WTC11 (cell line): ENCODE results near the gene FAM3D. TPM values are rescaled to one million over a fixed set of nuclear protein-coding genes. Genes with fewer than 3 reads are reported as not detected.

Experiments used
- ATAC-seq: fragments of 200-7000 bp; cut with Tn5 transposase; 2 replicates; pipeline ENCODE4 v1.10.0; 2021; ENCODE audit warnings: mild to moderate bottlenecking, moderate library complexity
- CTCF ChIA-PET: fragments of 300-600 bp; sonication (Branson Sonifier 250); formaldehyde crosslinking; loops from one replicate; lab custom pipeline; 2021; ENCODE audit warnings: antibody characterized with exemption; lab: Charles Lee
- POLR2A ChIA-PET: fragments of 350-600 bp; sonication (Branson Sonifier 250); formaldehyde crosslinking; loops from one replicate; lab custom pipeline; 2021; ENCODE audit warnings: antibody characterized with exemption; lab: Charles Lee
- DNase-seq: peaks from one replicate; pipeline ENCODE4 v3.0.0; 2021; ENCODE audit warnings: low spot score
- H3K27ac Mint-ChIP-seq: 2 replicates; pipeline ENCODE4 v1.8.0; 2021; ENCODE audit warnings: mixed read lengths
- H3K27me3 Mint-ChIP-seq: 2 replicates; pipeline ENCODE4 v1.8.0; 2021; ENCODE audit warnings: low read depth, mild to moderate bottlenecking, moderate library complexity, mixed read lengths
- H3K36me3 Mint-ChIP-seq: 2 replicates; pipeline ENCODE4 v1.8.0; 2021; ENCODE audit warnings: mixed read lengths
- H3K4me1 Mint-ChIP-seq: 2 replicates; pipeline ENCODE4 v1.8.0; 2022; ENCODE audit warnings: mixed read lengths
- H3K4me3 Mint-ChIP-seq: 2 replicates; pipeline ENCODE4 v1.8.0; 2021; ENCODE audit warnings: mild to moderate bottlenecking, moderate library complexity, mixed read lengths
- H3K9me3 Mint-ChIP-seq: 2 replicates; pipeline ENCODE4 v1.8.0; 2021; ENCODE audit warnings: mixed read lengths
- AFF4 ChIP-seq: sonication (generic); formaldehyde crosslinking; IDR thresholded peaks from 2 replicates; pipeline ENCODE4 v1.8.1; 2023; ENCODE audit warnings: mild to moderate bottlenecking, missing genetic modification reagents, borderline replicate concordance
- ATF3 ChIP-seq: sonication (generic); formaldehyde crosslinking; conservative IDR thresholded peaks from 2 replicates; pipeline ENCODE4 v1.8.1; 2022; ENCODE audit warnings: mild to moderate bottlenecking, missing genetic modification reagents
- E2F5 ChIP-seq: sonication (generic); formaldehyde crosslinking; IDR thresholded peaks from 2 replicates; pipeline ENCODE4 v1.8.1; 2022; ENCODE audit warnings: mild to moderate bottlenecking, moderate library complexity, missing genetic modification reagents
- GRHL2 ChIP-seq: fragments of 250-450 bp; sonication (Bioruptor Pico); IDR thresholded peaks from 2 replicates; pipeline ENCODE4 v1.8.0; 2022; ENCODE audit warnings: mild to moderate bottlenecking, moderate library complexity; ENCODE audit not compliant: insufficient replicate concordance, severe bottlenecking
- IRF1 ChIP-seq: sonication (generic); formaldehyde crosslinking; IDR thresholded peaks from 2 replicates; pipeline ENCODE4 v1.8.0; 2023; ENCODE audit warnings: missing genetic modification reagents
- IRF2 ChIP-seq: sonication (generic); formaldehyde crosslinking; IDR thresholded peaks from 2 replicates; pipeline ENCODE4 v1.8.0; 2022; ENCODE audit warnings: low read depth, missing genetic modification reagents, borderline replicate concordance
- JAZF1 ChIP-seq: fragments of 250-450 bp; sonication (Bioruptor Pico); IDR thresholded peaks from 2 replicates; pipeline ENCODE4 v1.9.0; 2021; ENCODE audit warnings: moderate library complexity, mild to moderate bottlenecking, inconsistent platforms
- JUN ChIP-seq: sonication (generic); formaldehyde crosslinking; IDR thresholded peaks from 2 replicates; pipeline ENCODE4 v1.8.0; 2023; ENCODE audit warnings: mild to moderate bottlenecking, missing genetic modification reagents
- MLX ChIP-seq: sonication (generic); formaldehyde crosslinking; IDR thresholded peaks from 2 replicates; pipeline ENCODE4 v1.8.1; 2023; ENCODE audit warnings: mild to moderate bottlenecking, missing genetic modification reagents, moderate library complexity
- NFE2L1 ChIP-seq: sonication (generic); formaldehyde crosslinking; IDR thresholded peaks from 2 replicates; pipeline ENCODE4 v1.8.1; 2023; ENCODE audit warnings: missing genetic modification reagents
- NR1H2 ChIP-seq: sonication (generic); formaldehyde crosslinking; IDR thresholded peaks from 2 replicates; pipeline ENCODE4 v1.9.0; 2021; ENCODE audit warnings: mild to moderate bottlenecking, moderate library complexity, missing genetic modification reagents
- NR2C2 ChIP-seq: sonication (generic); formaldehyde crosslinking; IDR thresholded peaks from 2 replicates; pipeline ENCODE4 v1.8.0; 2022; ENCODE audit warnings: mild to moderate bottlenecking, missing genetic modification reagents
- SMAD4 ChIP-seq: sonication (generic); formaldehyde crosslinking; IDR thresholded peaks from 2 replicates; pipeline ENCODE4 v1.8.0; 2022; ENCODE audit warnings: mild to moderate bottlenecking, missing genetic modification reagents
- ZBTB21 ChIP-seq: sonication (generic); formaldehyde crosslinking; IDR thresholded peaks from 2 replicates; pipeline ENCODE4 v1.8.1; 2023; ENCODE audit warnings: mild to moderate bottlenecking, missing genetic modification reagents, borderline replicate concordance
- ZBTB43 ChIP-seq: sonication (generic); formaldehyde crosslinking; IDR thresholded peaks from 2 replicates; pipeline ENCODE4 v1.8.1; 2023; ENCODE audit warnings: mild to moderate bottlenecking, missing genetic modification reagents
- ZNF232 ChIP-seq: sonication (generic); formaldehyde crosslinking; IDR thresholded peaks from 2 replicates; pipeline ENCODE4 v1.8.0; 2022; ENCODE audit warnings: mild to moderate bottlenecking, missing genetic modification reagents
- ZNF396 ChIP-seq: fragments of 250-450 bp; sonication (Bioruptor Pico); IDR thresholded peaks from 2 replicates; pipeline ENCODE4 v1.8.0; 2021; ENCODE audit warnings: mild to moderate bottlenecking, moderate library complexity, borderline replicate concordance
- ZNF512 ChIP-seq: sonication (generic); formaldehyde crosslinking; IDR thresholded peaks from 2 replicates; pipeline ENCODE4 v1.8.1; 2022; ENCODE audit warnings: missing genetic modification reagents, borderline replicate concordance
- ZNF532 ChIP-seq: fragments of 250-450 bp; sonication (Bioruptor Pico); IDR thresholded peaks from 2 replicates; pipeline ENCODE4 v1.9.0; 2021; ENCODE audit warnings: mild to moderate bottlenecking, borderline replicate concordance
- ZNF671 ChIP-seq: fragments of 250-450 bp; sonication (Bioruptor Pico); IDR thresholded peaks from 2 replicates; pipeline ENCODE4 v1.8.0; 2021; ENCODE audit warnings: mild to moderate bottlenecking
- total RNA-seq: library from RNA; stranded (reverse); gene quantifications from 3 replicates; pipeline ENCODE4 v1.2.3, GENCODE V29; 2021

The FAM3D gene
- total RNA-seq, 1 experiment from 2014 or later, result 0.66 TPM

GRCh38 chr3:58596834-58597518 lies 69.6 kb downstream of the FAM3D start (continued):
- no peak for TF ChIP-seq ZBTB21
- no peak for TF ChIP-seq SMAD4 (CRISPR knock-in tag)
- TF ChIP-seq ZNF396 (CRISPR knock-in tag), result no peak
- TF ChIP-seq MLX (CRISPR knock-in tag), result no peak
- no peak for TF ChIP-seq JAZF1 (CRISPR knock-in tag)
- TF ChIP-seq ZBTB43 (CRISPR knock-in tag), result no peak
- TF ChIP-seq E2F5 (CRISPR knock-in tag), result no peak
- no peak for TF ChIP-seq JUN (CRISPR knock-in tag)
- no peak for TF ChIP-seq ATF3 (CRISPR knock-in tag)

GRCh38 chr3:58594117-58594516 lies 72.5 kb downstream of the FAM3D start:
- CTCF ChIA-PET, result interaction anchor here (0.6 kb wide), 1 partner anchor 26 kb away, joined by 4 read pairs; no protein-coding TSS in a partner anchor
- no peak for DNase-seq
- Mint-ChIP-seq H3K9me3 (no peaks in the 10 kb centered on the region), H3K27ac (no peak overlapping the region)
- POLR2A ChIA-PET, result no interaction called here
- ATAC-seq, result no peak
- TF ChIP-seq AFF4 (no peak), ZNF512 (CRISPR knock-in tag) (no peak), NR2C2 (CRISPR knock-in tag) (no peak), GRHL2 (CRISPR knock-in tag) (no peak), IRF1 (CRISPR knock-in tag) (no peak), ZNF532 (CRISPR knock-in tag) (no peak), ZNF671 (CRISPR knock-in tag) (no peak), NR1H2 (CRISPR knock-in tag) (no peak), NFE2L1 (CRISPR knock-in tag) (no peak), IRF2 (CRISPR knock-in tag) (no peak), ZNF232 (CRISPR knock-in tag) (no peak)
- TF ChIP-seq, all 79 proteins: peak for 0
- Mint-ChIP-seq H3K4me3 (no peak overlapping the region), H3K4me1 (peaks cover 10% of the 10 kb centered on the region), H3K36me3 (no peaks in the 10 kb centered on the region), H3K27me3 (no peaks in the 10 kb centered on the region)
